Hepatocyte (in vitro differentiated cells): ENCODE data around the gene PRCD.

ENCODE experiments used
- EZH2 ChIP-seq: fragments of 200-600 bp; sonication (generic); IDR thresholded peaks from 2 replicates; pipeline ENCODE4 v1.6.1; 2016; ENCODE audit warnings: antibody characterized with exemption, mild to moderate bottlenecking, borderline replicate concordance
- EZH2phosphoT487 ChIP-seq: fragments of 200-600 bp; sonication (generic); IDR thresholded peaks from one replicate; pipeline ENCODE4 v1.6.1; 2018; ENCODE audit warnings: antibody characterized with exemption, mild to moderate bottlenecking, low read depth, moderate library complexity; ENCODE audit not compliant: unreplicated experiment, severe bottlenecking
- TF ChIP-seq, protein P1 (sequence below): fragments of 200-600 bp; sonication (generic); IDR thresholded peaks from 2 replicates; pipeline ENCODE4 v1.5.1; 2016; ENCODE audit warnings: antibody characterized with exemption, mild to moderate bottlenecking; ENCODE audit not compliant: poor library complexity

DNA sequence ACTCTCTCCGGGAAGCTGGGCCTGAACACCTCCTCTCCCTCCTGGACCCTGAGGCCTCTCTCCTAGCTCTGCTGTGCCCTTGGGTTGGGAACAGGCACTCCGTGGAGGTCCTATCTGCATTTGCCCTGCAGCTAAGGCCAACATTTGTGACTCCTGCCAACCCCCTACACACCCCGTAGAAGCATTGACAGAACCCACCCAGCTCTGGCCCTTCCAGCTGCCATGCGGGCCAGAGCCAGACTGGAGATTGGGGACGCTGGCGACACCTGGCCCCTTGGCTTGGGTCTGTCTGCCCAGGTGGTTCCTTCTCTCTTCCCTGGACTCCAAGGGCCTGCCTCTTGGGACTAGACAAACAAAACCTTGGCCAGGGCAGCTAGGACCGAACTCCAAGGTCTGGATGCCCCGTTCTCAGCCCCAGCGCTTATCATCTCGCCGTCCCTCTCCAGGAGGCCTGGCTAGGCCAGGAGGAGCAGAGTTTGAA lies 38.0 kb upstream of the PRCD start:
- TF ChIP-seq, protein P1, sequence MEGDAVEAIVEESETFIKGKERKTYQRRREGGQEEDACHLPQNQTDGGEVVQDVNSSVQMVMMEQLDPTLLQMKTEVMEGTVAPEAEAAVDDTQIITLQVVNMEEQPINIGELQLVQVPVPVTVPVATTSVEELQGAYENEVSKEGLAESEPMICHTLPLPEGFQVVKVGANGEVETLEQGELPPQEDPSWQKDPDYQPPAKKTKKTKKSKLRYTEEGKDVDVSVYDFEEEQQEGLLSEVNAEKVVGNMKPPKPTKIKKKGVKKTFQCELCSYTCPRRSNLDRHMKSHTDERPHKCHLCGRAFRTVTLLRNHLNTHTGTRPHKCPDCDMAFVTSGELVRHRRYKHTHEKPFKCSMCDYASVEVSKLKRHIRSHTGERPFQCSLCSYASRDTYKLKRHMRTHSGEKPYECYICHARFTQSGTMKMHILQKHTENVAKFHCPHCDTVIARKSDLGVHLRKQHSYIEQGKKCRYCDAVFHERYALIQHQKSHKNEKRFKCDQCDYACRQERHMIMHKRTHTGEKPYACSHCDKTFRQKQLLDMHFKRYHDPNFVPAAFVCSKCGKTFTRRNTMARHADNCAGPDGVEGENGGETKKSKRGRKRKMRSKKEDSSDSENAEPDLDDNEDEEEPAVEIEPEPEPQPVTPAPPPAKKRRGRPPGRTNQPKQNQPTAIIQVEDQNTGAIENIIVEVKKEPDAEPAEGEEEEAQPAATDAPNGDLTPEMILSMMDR = no peak
- TF ChIP-seq EZH2 = no peak
- no peak for TF ChIP-seq EZH2phosphoT487
